Natural killer cell treated with Interleukin-12 subunit alpha and Interleukin-12 subunit beta and Interleukin-15 and Interleukin-18, amount 100 ng/mL, for 72 hours (primary cell): Measurements from ENCODE around the gene C1QTNF5. TPM values are rescaled to one million over a fixed set of nuclear protein-coding genes. Genes with fewer than 3 reads are reported as not detected.
A peak's percentile ranks its signal among the peaks of the same experiment; 100 is the strongest.
"Not testable (repeated sequence)": the region's sequence is repeated elsewhere in the genome, so short reads cannot be mapped to it uniquely, and the experiment has no call there.

Source experiments
- ATAC-seq, 2 donors: fragments of 150-1000 bp; cut with Tn5 transposase in 1 of 2; sonication (Bioruptor Pico), chemical (Tn5 transposase) in 1 of 2; 2 replicates each; pipeline ENCODE4 v1.10.0; 2021
- DNase-seq: peaks from one replicate; pipeline ENCODE4 v3.0.0; 2022; ENCODE audit warnings: low spot score
- H3K27ac Mint-ChIP-seq, 2 donors: 1 replicate in 1 of 2; 2 replicates in 1 of 2; pipeline ENCODE4 v1.8.0; 2022; ENCODE audit warnings: mixed read lengths in 2 of 2, mild to moderate bottlenecking in 1 of 2, moderate library complexity in 1 of 2
- H3K27me3 Mint-ChIP-seq, 2 donors: 1 replicate in 1 of 2; 2 replicates in 1 of 2; pipeline ENCODE4 v1.8.0; 2022; ENCODE audit warnings: mixed read lengths in 2 of 2
- H3K36me3 Mint-ChIP-seq: one replicate; pipeline ENCODE4 v1.8.0; 2022; ENCODE audit warnings: mixed read lengths
- H3K4me1 Mint-ChIP-seq, 2 donors: 1 replicate in 1 of 2; 2 replicates in 1 of 2; pipeline ENCODE4 v1.8.0; 2022; ENCODE audit warnings: low read depth in 2 of 2, mixed read lengths in 2 of 2, mild to moderate bottlenecking in 1 of 2
- H3K4me3 Mint-ChIP-seq: one replicate; pipeline ENCODE4 v1.8.0; 2022; ENCODE audit warnings: mixed read lengths
- H3K9me3 Mint-ChIP-seq: 2 replicates; pipeline ENCODE4 v1.8.0; 2022; ENCODE audit warnings: mixed read lengths
- total RNA-seq, 2 donors: library from RNA; stranded (reverse); gene quantifications; one replicate each; pipeline ENCODE4 v1.2.3, GENCODE V29; 2022

The C1QTNF5 gene, protein sequence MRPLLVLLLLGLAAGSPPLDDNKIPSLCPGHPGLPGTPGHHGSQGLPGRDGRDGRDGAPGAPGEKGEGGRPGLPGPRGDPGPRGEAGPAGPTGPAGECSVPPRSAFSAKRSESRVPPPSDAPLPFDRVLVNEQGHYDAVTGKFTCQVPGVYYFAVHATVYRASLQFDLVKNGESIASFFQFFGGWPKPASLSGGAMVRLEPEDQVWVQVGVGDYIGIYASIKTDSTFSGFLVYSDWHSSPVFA
- total RNA-seq: not detected

DNA sequence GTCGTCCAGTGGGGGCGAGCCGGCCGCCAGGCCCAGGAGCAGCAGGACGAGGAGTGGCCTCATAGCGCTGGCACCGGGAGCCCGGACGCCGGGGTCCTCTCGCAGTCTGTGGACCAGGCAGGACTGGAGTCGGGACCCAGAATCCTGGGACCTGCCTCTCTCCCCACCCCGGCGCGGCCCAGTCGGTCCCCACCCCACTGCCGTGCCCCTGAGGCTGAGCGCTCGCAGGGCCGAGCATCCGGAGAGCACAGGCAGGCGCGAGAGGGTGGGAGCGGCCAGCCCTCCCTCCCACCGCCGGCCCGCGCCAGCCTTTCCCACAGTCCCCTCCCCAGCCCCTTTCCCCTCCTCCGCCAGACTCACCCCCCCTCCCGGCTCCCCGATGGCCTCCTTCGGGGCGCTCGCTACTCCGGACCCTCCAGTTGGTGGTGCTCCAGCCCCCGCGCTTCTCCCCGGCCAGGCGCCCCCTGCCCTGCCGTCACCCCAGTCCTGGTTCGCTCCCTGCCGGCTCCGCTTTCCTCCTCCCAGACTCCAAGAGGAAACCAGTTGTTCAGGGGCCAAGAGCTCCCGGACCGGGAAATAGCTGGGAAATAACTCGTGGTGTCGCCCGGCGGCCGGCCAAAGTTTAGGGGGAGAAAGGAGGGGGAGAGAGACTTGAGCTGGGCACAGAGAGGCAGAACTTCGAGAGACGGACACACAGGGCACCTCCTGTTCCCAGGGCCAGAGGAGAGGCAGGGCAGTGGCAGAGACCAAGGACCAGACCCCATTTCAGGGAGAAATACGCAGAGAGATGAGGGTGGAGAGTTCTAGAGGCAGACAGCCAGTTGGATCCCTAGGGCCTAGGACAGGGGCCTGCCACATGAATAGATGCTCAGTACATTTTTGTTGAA is at the start of gene C1QTNF5:
Gene C1QTNF5 (minus strand): TSS at position 549 of the 887 bp plus-strand sequence. CDS start 486 bp downstream, at position 63.
- Mint-ChIP-seq H3K4me3 (no peak within 1 kb of the TSS), H3K9me3 (no peaks in the 10 kb centered on the region), H3K27me3 (peaks cover 19 to 23% of the 10 kb centered on the region in 2 donors)

DNA sequence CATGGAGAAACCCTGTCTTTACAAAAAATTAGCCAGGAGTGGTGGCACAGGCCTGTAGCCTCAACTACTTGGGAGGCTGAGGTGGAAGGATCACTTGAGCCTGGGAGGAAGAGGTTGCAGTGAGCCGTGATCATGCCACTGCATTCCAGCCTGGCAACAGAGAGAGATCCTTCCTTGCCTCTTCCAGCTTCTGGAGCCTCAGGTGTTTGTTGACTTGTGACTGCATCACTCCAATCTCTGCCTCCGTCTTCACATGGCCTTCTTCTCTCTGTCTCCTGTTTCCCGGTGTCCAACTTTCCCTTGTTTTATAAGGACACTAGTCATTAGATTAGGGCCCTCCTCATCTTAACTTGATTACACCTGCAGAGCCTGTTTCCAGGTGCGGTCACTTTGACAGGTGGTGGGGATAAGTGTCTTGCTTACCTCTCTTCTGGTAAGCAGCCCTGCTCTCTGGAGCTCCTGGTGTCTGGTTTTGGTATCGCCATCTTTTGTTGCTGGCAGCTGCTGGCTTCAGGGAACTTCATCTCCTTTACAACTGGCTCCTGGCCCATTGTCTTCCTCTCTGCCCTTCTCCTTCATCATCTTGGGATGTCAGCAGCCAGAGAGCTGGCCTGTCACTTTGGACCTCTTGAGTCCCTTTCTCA is 49.0 kb upstream of the C1QTNF5 start:
- no peak for DNase-seq
- Mint-ChIP-seq H3K4me1 (no peaks in the 10 kb centered on the region), H3K27me3 (peaks cover 12 to 22% of the 10 kb centered on the region in 2 donors), H3K36me3 (no peaks in the 10 kb centered on the region), H3K9me3 (no peaks in the 10 kb centered on the region), H3K4me3 (no peak overlapping the region), H3K27ac (no peak overlapping the region)
- no peak for ATAC-seq

More for the DNA sequence above, at the start of gene C1QTNF5:
- DNase-seq (no peak), ATAC-seq (peak in 1 of 2 donors; percentile 1)
- Mint-ChIP-seq H3K27ac (no peak within 1 kb of the TSS), H3K4me1 (peaks cover 10 to 16% of the 10 kb centered on the region in 2 donors), H3K36me3 (no peaks in the 10 kb centered on the region)

DNA sequence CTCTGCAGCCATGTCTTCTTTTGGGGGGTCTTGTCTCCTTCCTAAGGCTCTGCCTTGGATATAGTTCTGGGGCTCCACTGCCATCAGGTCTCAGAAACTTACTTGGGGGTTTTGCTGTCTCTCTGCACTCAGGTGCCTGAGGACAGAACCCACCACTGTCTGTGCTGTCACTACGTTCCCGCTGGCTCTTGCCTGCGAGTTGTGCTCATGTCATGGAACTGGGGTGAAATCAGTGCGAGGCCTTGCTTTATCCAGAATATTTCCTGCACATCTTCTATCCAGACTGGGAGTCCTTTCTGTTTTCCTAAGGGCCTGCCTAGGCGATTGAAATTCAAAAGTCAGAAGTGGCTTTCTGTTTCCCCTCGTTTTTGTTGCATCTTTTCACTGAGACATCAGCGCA is 47.4 kb upstream of the C1QTNF5 start:
- Mint-ChIP-seq H3K4me3 (no peak overlapping the region), H3K27ac (no peak overlapping the region), H3K4me1 (no peaks in the 10 kb centered on the region), H3K27me3 (peaks cover 10 to 17% of the 10 kb centered on the region in 2 donors), H3K9me3 (no peaks in the 10 kb centered on the region), H3K36me3 (no peaks in the 10 kb centered on the region)
- ATAC-seq (no peak), DNase-seq (no peak)

DNA sequence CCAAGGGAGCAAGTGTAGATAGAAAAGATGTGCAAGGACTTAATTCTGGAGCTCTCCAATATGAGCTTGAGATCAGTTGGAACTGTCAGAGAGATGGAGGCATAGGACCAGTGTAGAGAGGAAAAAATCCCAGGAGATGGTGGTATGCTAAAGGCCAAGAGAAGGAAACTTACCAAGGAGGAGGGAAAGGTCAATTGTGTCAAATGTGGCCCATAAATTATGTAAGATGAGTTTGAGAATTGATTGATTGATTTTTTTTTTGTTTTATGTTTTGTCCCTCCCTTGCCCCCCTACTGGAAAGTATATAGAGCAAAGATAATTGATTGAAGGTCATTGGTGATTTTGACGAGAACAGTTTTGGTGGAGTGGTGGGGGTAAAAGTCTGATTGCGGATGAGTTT is 43.6 kb upstream of the C1QTNF5 start:
- Mint-ChIP-seq H3K27ac (no peak overlapping the region), H3K27me3 (peaks cover 0 to 3% of the 10 kb centered on the region in 2 donors), H3K4me1 (peaks cover 0 to 5% of the 10 kb centered on the region in 2 donors), H3K4me3 (no peak overlapping the region), H3K9me3 (no peaks in the 10 kb centered on the region), H3K36me3 (no peaks in the 10 kb centered on the region)
- ATAC-seq: no peak
- DNase-seq: no peak

DNA sequence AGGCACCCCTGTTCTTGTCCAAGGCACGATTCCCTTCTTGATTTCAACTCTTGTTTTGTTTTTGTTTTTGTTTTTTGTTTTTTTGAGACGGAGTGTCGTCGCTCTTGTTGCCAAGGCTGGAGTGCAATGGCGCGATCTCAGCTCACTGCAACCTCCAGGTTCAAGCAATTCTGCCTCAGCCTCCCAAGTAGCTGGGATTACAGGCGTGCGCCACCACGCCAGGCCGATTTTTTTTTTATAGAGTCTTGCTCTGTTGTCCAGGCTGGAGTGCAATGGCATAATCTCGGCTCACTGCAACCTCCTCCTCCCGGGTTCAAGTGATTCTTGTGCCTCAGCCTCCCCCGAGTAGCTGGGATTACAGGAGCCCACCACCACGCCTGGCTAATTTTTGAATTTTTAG is 41.8 kb upstream of the C1QTNF5 start:
- H3K4me3 Mint-ChIP-seq, H3K27me3 Mint-ChIP-seq, H3K9me3 Mint-ChIP-seq, DNase-seq, ATAC-seq, H3K36me3 Mint-ChIP-seq, H3K4me1 Mint-ChIP-seq, H3K27ac Mint-ChIP-seq: not testable (repeated sequence)

DNA sequence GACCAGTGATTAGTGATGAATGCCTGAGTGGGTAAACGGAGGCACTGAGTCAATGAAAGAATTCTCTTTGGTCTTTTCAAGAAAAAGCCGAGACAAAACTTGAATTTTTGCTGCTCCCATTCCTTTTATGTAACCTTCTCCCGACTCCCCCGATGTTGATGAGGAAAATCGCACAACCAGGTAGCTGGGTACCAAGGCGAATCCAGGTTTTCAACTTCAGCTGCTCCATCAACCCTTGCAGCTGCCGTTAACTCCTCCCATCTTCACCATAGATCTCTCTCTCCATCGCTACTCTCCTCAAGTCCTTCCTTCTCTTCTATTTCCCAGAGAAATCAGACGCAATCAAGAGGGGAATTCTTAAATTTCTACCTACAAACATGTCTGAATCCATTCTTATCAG is 41.4 kb upstream of the C1QTNF5 start:
- DNase-seq (no peak), ATAC-seq (no peak)
- H3K27ac Mint-ChIP-seq: no peak overlapping the region
- H3K4me1 Mint-ChIP-seq: peaks cover 0 to 5% of the 10 kb centered on the region in 2 donors
- H3K4me3 Mint-ChIP-seq: no peak overlapping the region
- no peaks in the 10 kb centered on the region for H3K9me3 Mint-ChIP-seq
- H3K36me3 Mint-ChIP-seq: no peaks in the 10 kb centered on the region
- H3K27me3 Mint-ChIP-seq: peaks cover 0 to 7% of the 10 kb centered on the region in 2 donors

DNA sequence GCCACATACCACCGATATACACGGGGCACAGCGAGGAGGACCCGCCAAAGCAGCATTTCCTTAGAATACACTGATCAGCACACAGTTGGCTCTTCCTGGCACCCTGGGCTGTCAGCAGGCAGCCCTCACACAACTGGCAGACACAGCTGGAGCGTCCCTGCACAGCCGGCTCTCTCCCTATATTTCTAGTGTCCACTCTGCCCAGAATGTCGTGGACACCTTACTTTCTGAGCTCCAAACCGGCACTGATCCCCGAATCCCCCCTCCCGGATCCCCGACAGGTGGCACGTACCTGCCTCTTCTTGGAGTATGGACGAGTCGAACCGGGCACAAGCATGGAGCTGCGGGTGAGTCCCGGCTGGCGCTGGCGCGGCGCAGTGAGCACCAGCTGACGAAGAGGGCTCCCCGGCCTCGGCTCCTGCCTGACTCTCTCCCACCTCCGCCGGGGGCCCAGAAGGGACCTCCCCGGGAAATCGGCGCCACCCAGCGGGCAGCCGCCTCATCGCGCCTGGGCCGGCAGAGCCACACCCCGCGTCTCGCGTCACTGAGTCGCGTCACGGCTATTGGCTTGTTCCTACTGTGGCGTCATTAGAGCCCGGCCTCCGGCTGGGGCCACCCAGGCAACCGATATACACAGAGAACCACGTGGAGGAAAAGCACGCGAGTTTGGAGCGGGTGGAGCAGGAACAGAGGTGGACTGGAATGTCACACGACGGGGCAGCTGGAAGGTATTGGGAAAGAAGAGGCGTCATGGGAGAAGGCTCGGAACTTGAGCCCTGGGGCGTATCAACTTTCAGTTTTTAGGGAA is 40.7 kb upstream of the C1QTNF5 start, which contains the start of gene USP2:
Gene USP2 (minus strand): TSS at position 510 of the 808 bp plus-strand sequence. CDS start 8,210 bp downstream, outside the sequence.
- DNase-seq (peak; percentile 94), ATAC-seq (peak; percentile 99)
- Mint-ChIP-seq H3K27ac (no peak within 1 kb of the TSS), H3K4me1 (peaks cover 0 to 5% of the 10 kb centered on the region in 2 donors), H3K9me3 (no peaks in the 10 kb centered on the region), H3K27me3 (peaks cover 0 to 7% of the 10 kb centered on the region in 2 donors), H3K36me3 (no peaks in the 10 kb centered on the region), H3K4me3 (no peak within 1 kb of the TSS)

DNA sequence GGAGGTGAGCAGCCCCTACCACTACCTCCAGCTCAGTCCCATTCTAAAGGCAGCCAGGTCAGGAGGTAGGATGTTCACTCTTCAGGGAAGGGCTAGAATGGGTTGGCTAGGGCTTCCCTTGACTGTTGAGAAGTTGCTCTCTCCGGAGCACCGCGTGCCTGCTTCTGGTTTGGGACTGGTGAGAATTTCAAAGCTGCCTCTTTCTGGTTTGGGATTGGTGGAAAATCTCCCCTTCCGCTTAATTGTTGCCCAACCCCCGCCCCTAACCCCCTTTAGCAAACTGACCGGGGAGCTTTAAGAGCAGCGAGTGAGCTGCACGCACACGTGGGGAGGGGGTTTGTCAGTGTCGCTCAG is 40.1 kb upstream of the C1QTNF5 start:
- ATAC-seq (no peak), DNase-seq (no peak)
- Mint-ChIP-seq H3K4me1 (peaks cover 0 to 5% of the 10 kb centered on the region in 2 donors), H3K36me3 (no peaks in the 10 kb centered on the region), H3K9me3 (no peaks in the 10 kb centered on the region), H3K27ac (no peak overlapping the region), H3K27me3 (peaks cover 0 to 7% of the 10 kb centered on the region in 2 donors), H3K4me3 (no peak overlapping the region)

DNA sequence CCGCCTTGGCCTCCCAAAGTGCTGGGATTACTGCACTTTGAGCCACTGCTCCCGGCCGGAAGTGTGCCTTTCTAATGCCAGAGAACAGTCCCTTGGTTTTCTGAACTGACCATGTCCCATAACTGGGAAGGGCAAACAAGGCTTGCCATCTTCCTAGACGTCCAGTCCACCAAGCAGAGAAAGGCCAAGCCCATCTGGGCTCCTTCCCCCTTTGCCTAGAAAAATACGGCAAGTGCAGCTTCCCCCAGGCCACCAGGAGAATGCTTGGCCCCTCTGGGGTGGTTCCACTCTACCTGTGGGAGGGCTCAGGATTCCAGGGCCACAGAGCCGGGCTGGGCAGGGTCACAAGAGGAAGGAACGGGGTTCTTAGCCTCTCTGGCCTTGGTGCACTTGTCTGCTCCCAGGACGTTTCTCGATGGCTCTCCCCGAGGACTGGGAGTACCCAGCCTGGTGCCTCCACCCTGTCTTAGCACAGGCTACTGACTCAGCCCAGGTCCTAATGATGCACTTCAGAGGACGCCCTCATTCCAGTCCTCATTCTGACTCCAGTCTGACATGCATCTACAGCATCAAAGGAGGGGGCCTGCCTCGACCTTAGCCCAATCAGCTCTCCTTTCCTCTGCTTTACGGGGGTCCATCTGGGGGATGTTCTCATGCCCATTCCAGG is 39.6 kb upstream of the C1QTNF5 start:
- Mint-ChIP-seq H3K9me3 (no peaks in the 10 kb centered on the region), H3K36me3 (no peaks in the 10 kb centered on the region), H3K27me3 (peaks cover 0 to 7% of the 10 kb centered on the region in 2 donors), H3K4me3 (no peak overlapping the region), H3K4me1 (peaks cover 0 to 5% of the 10 kb centered on the region in 2 donors), H3K27ac (no peak overlapping the region)
- DNase-seq: no peak
- no peak for ATAC-seq

DNA sequence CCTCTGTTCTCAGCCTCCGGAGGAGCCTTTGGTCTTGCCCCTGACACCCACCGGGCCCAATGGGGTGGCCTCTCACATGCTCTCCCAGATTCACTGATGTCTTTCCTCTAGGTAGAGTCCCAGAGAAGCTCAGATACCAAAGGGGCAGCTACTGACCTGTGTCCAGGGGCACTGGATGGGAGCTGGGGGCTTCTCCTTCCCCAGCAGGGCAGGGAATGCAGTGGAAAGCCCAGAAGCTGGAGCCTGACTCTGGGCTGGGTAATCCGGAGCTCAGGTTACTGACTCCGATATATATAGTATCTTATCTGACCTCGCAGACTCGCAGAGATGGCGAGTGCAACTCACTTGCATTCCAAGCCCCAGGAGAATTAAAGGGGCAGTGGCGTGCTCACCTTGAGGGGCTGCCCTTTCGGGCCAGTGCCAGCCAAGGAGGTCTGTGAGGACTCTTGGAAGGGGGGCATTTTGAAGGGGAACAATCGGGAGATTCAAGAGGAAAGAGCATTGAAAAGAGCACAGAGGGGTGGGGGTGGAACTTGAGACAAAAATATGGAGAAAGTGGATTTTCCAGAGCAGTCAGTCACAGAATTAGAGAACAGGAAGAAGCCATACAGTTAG is 38.3 kb upstream of the C1QTNF5 start:
- peaks cover 0 to 7% of the 10 kb centered on the region in 2 donors for H3K27me3 Mint-ChIP-seq
- H3K4me3 Mint-ChIP-seq: no peak overlapping the region
- peak overlapping the region in 1 of 2 donors; percentile 61 for H3K27ac Mint-ChIP-seq
- no peak for DNase-seq
- no peaks in the 10 kb centered on the region for H3K9me3 Mint-ChIP-seq
- peaks cover 0 to 5% of the 10 kb centered on the region in 2 donors for H3K4me1 Mint-ChIP-seq
- H3K36me3 Mint-ChIP-seq: no peaks in the 10 kb centered on the region
- no peak for ATAC-seq

DNA sequence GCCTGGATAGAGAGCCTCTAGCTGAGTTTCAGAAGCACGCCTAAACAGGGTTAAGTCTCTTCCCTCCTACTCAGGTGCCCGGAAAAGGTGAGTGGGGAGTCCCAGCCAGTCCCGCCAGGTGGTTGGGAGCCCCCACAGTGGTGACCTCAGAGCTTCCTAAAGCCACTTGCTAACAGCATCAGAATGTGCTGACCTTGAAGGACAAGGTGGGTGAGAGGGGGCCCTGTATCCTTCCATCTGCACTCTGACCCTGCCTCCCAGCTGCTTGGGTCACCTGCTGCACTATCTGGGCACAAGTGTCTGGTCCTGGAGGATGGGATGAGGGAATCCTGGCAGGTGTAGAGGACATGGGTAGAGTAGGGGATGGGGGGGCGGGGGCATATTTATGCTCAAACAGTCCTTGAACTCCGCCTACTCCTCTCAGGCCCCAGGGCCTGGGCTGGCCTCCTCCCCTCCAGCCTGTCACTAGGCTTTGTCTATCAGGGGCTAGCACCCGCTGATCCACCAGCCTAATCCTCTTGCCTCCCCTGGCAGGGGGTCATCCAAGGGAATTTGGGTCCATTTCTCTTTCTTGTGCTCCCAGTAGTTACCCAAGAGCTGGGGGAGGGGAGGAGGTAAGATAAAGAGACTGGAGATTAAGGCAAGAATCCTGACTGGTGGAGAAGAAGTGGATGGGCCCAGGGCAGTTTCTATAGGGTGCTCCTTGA is 37.4 kb upstream of the C1QTNF5 start:
- no peak overlapping the region for H3K4me3 Mint-ChIP-seq
- no peak overlapping the region for H3K27ac Mint-ChIP-seq
- no peak for ATAC-seq

More for the DNA sequence above, 37.4 kb upstream of the C1QTNF5 start:
- DNase-seq: no peak
- no peaks in the 10 kb centered on the region for H3K36me3 Mint-ChIP-seq
- no peaks in the 10 kb centered on the region for H3K9me3 Mint-ChIP-seq
- H3K27me3 Mint-ChIP-seq: peaks cover 0 to 7% of the 10 kb centered on the region in 2 donors
- peaks cover 0 to 7% of the 10 kb centered on the region in 2 donors for H3K4me1 Mint-ChIP-seq
